GM12878 (cell line): ENCODE data around the gene METTL21C. TPM values are rescaled to one million over a fixed set of nuclear protein-coding genes. Genes with fewer than 3 reads are reported as not detected.

Experiments
- ATAC-seq: fragments of 200-7000 bp; cut with Tn5 transposase; 3 replicates; pipeline ENCODE4 v1.9.1; 2020; ENCODE audit warnings: mild to moderate bottlenecking, moderate library complexity
- BruUV-seq: library from RNA; stranded (reverse); fragments of 400-500 nt; replicated peaks from 2 replicates; lab custom pipeline; 2021; lab: Mats Ljungman, UMichigan
- CTCF ChIA-PET: fragments of 300-600 bp; sonication (Branson Sonifier 250); formaldehyde crosslinking; extraction: SDS; loops from one replicate; lab custom pipeline; 2021; ENCODE audit warnings: inconsistent platforms; lab: Yijun Ruan, JAX
- POLR2A ChIA-PET: fragments of 350-600 bp; formaldehyde crosslinking; extraction: SDS; loops from one replicate; lab custom pipeline; 2021; ENCODE audit warnings: inconsistent platforms; lab: Charles Lee
- RAD21 ChIA-PET: fragments of 300-600 bp; sonication (Branson Sonifier 250); formaldehyde crosslinking; loops from one replicate; lab custom pipeline; 2023; ENCODE audit warnings: antibody characterized with exemption; ENCODE audit not compliant: unreplicated experiment; lab: Charles Lee
- SMC1A ChIA-PET: fragments of 300-600 bp; sonication (Branson Sonifier 250); formaldehyde crosslinking; loops from one replicate; lab custom pipeline; 2023; ENCODE audit not compliant: unreplicated experiment, uncharacterized antibody; lab: Charles Lee
- DNase-seq: peaks from one replicate; pipeline ENCODE4 v3.0.0-alpha.2; 2011; ENCODE audit warnings: low read depth, low spot score
- FAIRE-seq: peaks from 3 replicates; lab custom pipeline; 2011; peaks lifted over from hg19 to GRCh38; lab: Jason Lieb, UNC
- H2AFZ ChIP-seq: 2 replicates; pipeline ENCODE4 v1.6.0; 2011; ENCODE audit warnings: low read depth, low read length, control low read depth; ENCODE audit not compliant: control insufficient read depth
- H3K27ac ChIP-seq: 2 replicates; pipeline ENCODE4 v1.5.1; 2011; ENCODE audit warnings: control low read depth; ENCODE audit not compliant: control insufficient read depth, insufficient read depth
- H3K27me3 ChIP-seq, 2 experiments: replicated peaks in 1 of 2; 2 replicates each; pipeline versions ENCODE4 v1.6.0 to v1.6.1; 2011; ENCODE audit warnings: low read length in 1 of 2; ENCODE audit not compliant: control insufficient read depth in 2 of 2, insufficient read depth in 2 of 2
- H3K36me3 ChIP-seq, 2 experiments: 2 replicates each; pipeline ENCODE4 v1.5.1; 2011; ENCODE audit warnings: low read length in 1 of 2; ENCODE audit not compliant: control insufficient read depth in 2 of 2, insufficient read depth in 2 of 2
- H3K4me1 ChIP-seq: 2 replicates; pipeline ENCODE4 v1.6.1; 2011; ENCODE audit warnings: mild to moderate bottlenecking, low read length, moderate library complexity, mixed read lengths; ENCODE audit not compliant: control insufficient read depth, insufficient read depth
- H3K4me2 ChIP-seq: 2 replicates; pipeline ENCODE4 v1.6.0; 2011; ENCODE audit warnings: control low read depth; ENCODE audit not compliant: control insufficient read depth, insufficient read depth
- H3K4me3 ChIP-seq: fragments of 200-600 bp; sonication (generic); 2 replicates; pipeline ENCODE4 v1.5.1; 2016
- H3K79me2 ChIP-seq: 2 replicates; pipeline ENCODE4 v1.6.0; 2011; ENCODE audit warnings: low read length; ENCODE audit not compliant: control insufficient read depth, insufficient read depth
- H3K9ac ChIP-seq: 2 replicates; pipeline ENCODE4 v1.8.0; 2011; ENCODE audit warnings: low read length, control low read depth, mixed read lengths; ENCODE audit not compliant: control insufficient read depth, insufficient read depth
- H3K9me3 ChIP-seq: replicated peaks from 3 replicates; pipeline ENCODE4 v1.5.1; 2011; ENCODE audit warnings: mild to moderate bottlenecking, low read length; ENCODE audit not compliant: control insufficient read depth, insufficient read depth
- H4K20me1 ChIP-seq: 2 replicates; pipeline ENCODE4 v1.6.0; 2011; ENCODE audit not compliant: control insufficient read depth, insufficient read depth
- BHLHE40 ChIP-seq, 2 experiments: fragments of 450-650 bp in 1 of 2; IDR thresholded peaks; 2 replicates each; pipeline ENCODE4 v1.6.1; 2011 to 2017; ENCODE audit warnings: low read depth in 2 of 2, borderline replicate concordance in 1 of 2, improper control_type of control experiment in 1 of 2, low read length in 1 of 2, mild to moderate bottlenecking in 1 of 2
- CBFB ChIP-seq: IDR thresholded peaks from 2 replicates; pipeline ENCODE4 v1.6.1; 2016; ENCODE audit warnings: antibody characterized with exemption, low read depth
- CBX3 ChIP-seq: fragments of 200-600 bp; sonication (generic); IDR thresholded peaks from 2 replicates; pipeline ENCODE4 v1.6.1; 2016; ENCODE audit warnings: low read depth, borderline replicate concordance
- CHD2 ChIP-seq: IDR thresholded peaks from 2 replicates; pipeline ENCODE4 v1.6.1; 2011; ENCODE audit warnings: low read depth, low read length, improper control_type of control experiment, borderline replicate concordance
- EED ChIP-seq: sonication (generic); IDR thresholded peaks from 2 replicates; pipeline ENCODE4 v1.6.1; 2016; ENCODE audit warnings: antibody characterized with exemption, low read depth
- FOXM1 ChIP-seq: IDR thresholded peaks from 2 replicates; pipeline ENCODE4 v1.6.1; 2012; ENCODE audit warnings: low read depth, mild to moderate bottlenecking, inconsistent platforms, low read length, moderate library complexity
- MTA3 ChIP-seq: IDR thresholded peaks from 2 replicates; pipeline ENCODE4 v1.6.1; 2012; ENCODE audit warnings: low read length, inconsistent platforms, borderline replicate concordance
- SMAD1 ChIP-seq: fragments of 450-650 bp; IDR thresholded peaks from 2 replicates; pipeline ENCODE4 v1.6.1; 2018; ENCODE audit warnings: mild to moderate bottlenecking, low read depth; ENCODE audit not compliant: partially characterized antibody
- SMARCA5 ChIP-seq: fragments of 450-650 bp; IDR thresholded peaks from 2 replicates; pipeline ENCODE4 v1.6.1; 2017; ENCODE audit warnings: mild to moderate bottlenecking
- TBL1XR1 ChIP-seq: IDR thresholded peaks from 2 replicates; pipeline ENCODE4 v1.6.1; 2012; ENCODE audit warnings: low read depth, low read length, improper control_type of control experiment
- WGBS: methylation state at CpG from one replicate; pipeline ENCODE4 v1.1.6; 2016; ENCODE audit warnings: low lambda C conversion rate; ENCODE audit not compliant: insufficient replicate concordance, insufficient coverage; ENCODE audit errors: missing lambda C conversion rate; 5-methylcytosine and 5-hydroxymethylcytosine counted together
- in situ Hi-C: fragments of 300-500 bp; cut with MboI; formaldehyde crosslinking; loops from 9 replicates; pipeline ENCODE4 v1.14.3; 2018; ENCODE audit warnings: mixed read lengths
- intact Hi-C: fragments of 100-400 bp; cut with micrococcal nuclease; formaldehyde crosslinking; loops from one replicate; pipeline ENCODE4 v1.14.2; 2022; ENCODE audit not compliant: unreplicated experiment
- polyA plus RNA-seq, 11 experiments: library from polyadenylated mRNA; depleted of rRNA in 4 of 11; unstranded in 6 of 11; stranded (reverse) in 5 of 11; fragments of >200 nt; fragmentation: Nextera tagmentation in 4 of 11; fragmentation: Illumina TruSeq in 1 of 11; extraction: Ambion mirVana in 4 of 11; extraction: Trizol in 1 of 11; gene quantifications; 1 replicate in 1 of 11; 2 replicates in 10 of 11; pipeline versions ENCODE4 v1.2.1 to v1.2.3, GENCODE V29; 2011 to 2016; ENCODE audit warnings: inconsistent platforms in 2 of 11, missing spikeins in 2 of 11, low read depth in 1 of 11
- total RNA-seq, 4 experiments: library from RNA; depleted of rRNA in 3 of 4; stranded (reverse); fragments of >200 nt in 3 of 4; fragmentation: Illumina TruSeq in 1 of 4; extraction: Trizol in 1 of 4; gene quantifications; 2 replicates each; pipeline versions ENCODE4 v1.2.1 to v1.2.3, GENCODE V29; 2013 to 2021

Gene METTL21C
- total and polyA plus RNA-seq, 10 of the 15 experiments (the other 5 are each of a cell fraction or from before 2014, with no cell fraction given): 0.13 TPM; not detected in 9

DNA sequence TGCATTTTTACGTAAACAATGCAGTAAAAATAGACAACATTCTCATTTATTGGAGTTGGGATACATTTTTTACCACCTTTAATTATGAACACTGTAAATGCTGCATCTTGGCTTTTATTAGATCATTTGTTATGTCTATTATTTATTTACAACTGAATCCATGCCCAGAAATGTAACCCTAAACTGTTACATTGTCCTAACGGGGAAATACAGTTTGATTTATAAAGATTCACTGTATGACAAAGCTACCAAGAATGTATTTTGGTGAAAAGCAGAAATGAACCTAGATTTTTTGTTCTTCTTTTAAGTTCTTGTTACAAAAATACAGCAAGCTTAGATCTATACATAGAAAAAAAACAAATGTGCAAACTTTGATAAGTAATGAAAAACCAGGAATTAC lies 1.1 kb downstream of the METTL21C start:
- ChIA-PET SMC1A (interaction anchor here (0.6 kb wide), 1 partner anchor 12 kb away, joined by 3 read pairs; no protein-coding TSS in a partner anchor), CTCF (interaction anchor here (1.1 kb wide), 1 partner anchor 21 kb away, joined by 3 read pairs; no protein-coding TSS in a partner anchor), RAD21 (no interaction called here), POLR2A (no interaction called here)
- Histone ChIP-seq H3K4me1 (no peaks in the 10 kb centered on the region), H4K20me1 (no peaks in the 10 kb centered on the region), H3K79me2 (no peaks in the 10 kb centered on the region), H3K4me3 (no peak overlapping the region), H3K36me3 (no peaks in the 10 kb centered on the region), H3K27me3 (peaks cover 0 to 6% of the 10 kb centered on the region in 2 experiments; a peak in 3 of 4 replicates), H3K27ac (no peak overlapping the region), H3K9me3 (no peaks in the 10 kb centered on the region), H2AFZ (no peak overlapping the region), H3K4me2 (no peak overlapping the region), H3K9ac (no peak overlapping the region)
- intact Hi-C loops (no loop called here), in situ Hi-C loops (no loop called here)
- WGBS: 45% methylated on average over 2 of the region's 2 CpGs
- DNase-seq (no peak), ATAC-seq (no peak), FAIRE-seq (no peak)
- no peak for TF ChIP-seq CHD2
- no peak for TF ChIP-seq CBX3
- no peak for TF ChIP-seq EED
- no peak for TF ChIP-seq BHLHE40 (IDR thresholded peaks at IDR 0.05; ENCODE audit: borderline replicate concordance in 1 of 2, low read depth in 2 of 2, low read length in 1 of 2)
- BruUV-seq: no TSS peak

- H3K4me1 ChIP-seq: no peaks in the 10 kb centered on the region
- ATAC-seq: no peak
- intact Hi-C loops (no loop called here), in situ Hi-C loops (no loop called here)
- no TSS peak for BruUV-seq
- SMC1A ChIA-PET: interaction anchor here (0.6 kb wide), 1 partner anchor 11 kb away, joined by 3 read pairs; no protein-coding TSS in a partner anchor
- CTCF ChIA-PET: interaction anchor here (1.1 kb wide), 1 partner anchor 22 kb away, joined by 3 read pairs; no protein-coding TSS in a partner anchor
- RAD21 ChIA-PET: no interaction called here
- no peak overlapping the region for H3K4me3 ChIP-seq
- TF ChIP-seq SMAD1 (no peak), CBFB (no peak), CBX3 (no peak), SMARCA5 (no peak), FOXM1 (no peak), MTA3 (no peak), TBL1XR1 (no peak)
- H3K4me2 ChIP-seq: no peak overlapping the region
- H2AFZ ChIP-seq: no peak overlapping the region
- FAIRE-seq: no peak
- no peaks in the 10 kb centered on the region for H4K20me1 ChIP-seq
- no peak overlapping the region for H3K27ac ChIP-seq
- no peaks in the 10 kb centered on the region for H3K9me3 ChIP-seq
- no peak for DNase-seq
- H3K36me3 ChIP-seq: no peaks in the 10 kb centered on the region
- no peak overlapping the region for H3K9ac ChIP-seq
- WGBS: 44% methylated on average over 4 of the region's 4 CpGs
- POLR2A ChIA-PET: no interaction called here
- peaks cover 0 to 6% of the 10 kb centered on the region in 2 experiments; a peak in 3 of 4 replicates for H3K27me3 ChIP-seq
- H3K79me2 ChIP-seq: no peaks in the 10 kb centered on the region
Measured at GRCh38 chr13:102693250-102693649, 1.6 kb downstream of the METTL21C start.
